Cardiac muscle cell (in vitro differentiated cells and primary cell): ENCODE data around the gene DSCAML1. TPM values are rescaled to one million over a fixed set of nuclear protein-coding genes. Genes with fewer than 3 reads are reported as not detected.

Experiments used
- DNase-seq, 2 donors: peaks; one replicate each; pipeline versions ENCODE4 v3.0.0 to v3.0.0-alpha.2; 2010 to 2017; ENCODE audit warnings: low read depth in 1 of 2, low spot score in 1 of 2
- H3K27ac ChIP-seq: fragments of 200-600 bp; sonication (generic); 2 replicates; pipeline ENCODE4 v1.5.1; 2016
- H3K27me3 ChIP-seq: fragments of 200-600 bp; sonication (generic); 2 replicates; pipeline ENCODE4 v1.6.0; 2016; ENCODE audit warnings: control low read depth
- H3K36me3 ChIP-seq: fragments of 200-600 bp; sonication (generic); 2 replicates; pipeline ENCODE4 v1.5.1; 2016; ENCODE audit warnings: control low read depth
- H3K4me1 ChIP-seq: fragments of 200-600 bp; sonication (generic); 2 replicates; pipeline ENCODE4 v1.8.1; 2017; ENCODE audit warnings: low read depth, mild to moderate bottlenecking, mixed run types
- H3K4me3 ChIP-seq: fragments of 200-600 bp; sonication (generic); 2 replicates; pipeline ENCODE4 v1.5.1; 2016; ENCODE audit warnings: mild to moderate bottlenecking
- H3K9me3 ChIP-seq: fragments of 200-600 bp; sonication (generic); 2 replicates; pipeline ENCODE4 v1.5.1; 2017; ENCODE audit warnings: low read depth, mild to moderate bottlenecking, control low read depth
- CTCF ChIP-seq: IDR thresholded peaks from 2 replicates; pipeline ENCODE4 v1.5.1; 2012; ENCODE audit warnings: low read depth, mild to moderate bottlenecking, low read length
- polyA plus RNA-seq: library from polyadenylated mRNA; unstranded; fragments of >200 nt; fragmentation: Nextera tagmentation; extraction: Ambion mirVana; gene quantifications from 2 replicates; pipeline ENCODE4 v1.2.1, GENCODE V29; 2016
- total RNA-seq: library from RNA; depleted of rRNA; stranded (reverse); fragments of >200 nt; gene quantifications from 2 replicates; pipeline ENCODE4 v1.2.3, GENCODE V29; 2016

The DSCAML1 gene
- total and polyA plus RNA-seq, 2 experiments from 2014 or later, result 1.8 TPM; not detected in 1

GRCh38 chr11:117626576-117626975, 170.4 kb downstream of the DSCAML1 start:
- Histone ChIP-seq H3K9me3 (no peaks in the 10 kb centered on the region), H3K4me1 (peaks cover 8% of the 10 kb centered on the region), H3K36me3 (no peaks in the 10 kb centered on the region), H3K4me3 (no peak overlapping the region), H3K27me3 (no peaks in the 10 kb centered on the region), H3K27ac (no peak overlapping the region)
- no peak for TF ChIP-seq CTCF
- no peak for DNase-seq

DNA sequence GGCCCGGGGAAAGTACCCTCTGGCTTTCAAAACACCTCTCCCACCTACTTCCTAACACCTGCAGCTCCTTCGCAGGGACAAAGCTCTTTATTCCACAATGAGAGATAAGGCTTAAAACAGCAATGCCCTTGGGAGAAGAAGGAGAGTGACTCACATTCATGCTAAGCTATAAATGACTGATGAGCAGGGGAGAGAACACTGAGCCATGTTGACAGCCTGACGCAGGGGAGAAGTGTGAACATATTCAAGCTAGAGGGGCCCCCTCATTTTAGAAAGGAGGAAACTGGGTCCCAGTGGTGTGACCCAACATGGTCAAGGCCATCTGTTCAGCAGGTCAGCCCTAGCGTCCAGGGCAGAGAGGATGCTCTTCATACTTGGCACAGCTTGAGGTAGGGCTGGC, 171.8 kb downstream of the DSCAML1 start:
- no peak for TF ChIP-seq CTCF

DNA sequence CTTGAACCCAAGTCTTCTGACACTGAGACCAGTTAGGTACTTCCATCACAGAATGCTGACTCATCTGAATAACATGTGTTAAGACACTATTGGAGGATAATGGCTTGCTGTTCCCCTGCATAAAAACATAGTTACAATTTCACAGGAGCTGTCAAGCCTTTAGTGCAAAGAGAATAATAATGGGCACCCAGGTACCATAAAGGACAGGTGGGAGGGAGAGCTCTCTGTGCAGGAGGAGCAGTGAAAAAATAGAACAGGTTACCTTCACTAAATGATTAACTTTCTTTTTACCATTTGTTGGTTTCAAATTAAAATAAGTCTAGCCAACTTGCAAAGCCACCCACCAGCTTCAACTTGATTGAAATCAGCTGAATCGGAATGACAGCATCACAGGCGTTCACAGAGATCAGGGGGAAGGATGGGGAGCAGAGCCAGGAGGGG, 173.2 kb downstream of the DSCAML1 start:
- Histone ChIP-seq H3K4me1 (peaks cover 8% of the 10 kb centered on the region), H3K27ac (no peak overlapping the region), H3K9me3 (no peaks in the 10 kb centered on the region), H3K27me3 (no peaks in the 10 kb centered on the region), H3K4me3 (no peak overlapping the region), H3K36me3 (no peaks in the 10 kb centered on the region)
- no peak for DNase-seq
- TF ChIP-seq CTCF, result no peak

More for the DNA sequence above, 171.8 kb downstream of the DSCAML1 start:
- Histone ChIP-seq H3K9me3 (no peaks in the 10 kb centered on the region), H3K27ac (no peak overlapping the region), H3K4me3 (no peak overlapping the region), H3K27me3 (no peaks in the 10 kb centered on the region), H3K36me3 (no peaks in the 10 kb centered on the region), H3K4me1 (peaks cover 8% of the 10 kb centered on the region)
- DNase-seq, result no peak

- Histone ChIP-seq H3K27me3 (no peaks in the 10 kb centered on the region), H3K36me3 (no peaks in the 10 kb centered on the region), H3K4me3 (no peak overlapping the region), H3K27ac (no peak overlapping the region), H3K4me1 (peaks cover 8% of the 10 kb centered on the region), H3K9me3 (no peaks in the 10 kb centered on the region)
- DNase-seq, result peak in 1 of 2 donors; percentile 17
- TF ChIP-seq CTCF, result peak; percentile 53
These were observed 175.8 kb downstream of the DSCAML1 start for GRCh38 chr11:117621226-117621625.

GRCh38 chr11:117620659-117621058, 176.4 kb downstream of the DSCAML1 start:
- Histone ChIP-seq H3K36me3 (no peaks in the 10 kb centered on the region), H3K27me3 (no peaks in the 10 kb centered on the region), H3K4me1 (peaks cover 8% of the 10 kb centered on the region), H3K4me3 (no peak overlapping the region), H3K27ac (no peak overlapping the region), H3K9me3 (no peaks in the 10 kb centered on the region)
- DNase-seq, result no peak
- no peak for TF ChIP-seq CTCF

GRCh38 chr11:117620086-117620485, 176.9 kb downstream of the DSCAML1 start:
- no peak overlapping the region for H3K4me3 ChIP-seq
- no peak for TF ChIP-seq CTCF
- H3K4me1 ChIP-seq, result peaks cover 7% of the 10 kb centered on the region
- H3K9me3 ChIP-seq, result no peaks in the 10 kb centered on the region
- H3K27me3 ChIP-seq, result no peaks in the 10 kb centered on the region
- H3K36me3 ChIP-seq, result no peaks in the 10 kb centered on the region
- no peak for DNase-seq
- H3K27ac ChIP-seq, result no peak overlapping the region
